PC-9 (cell line): Measurements from ENCODE around the gene LMOD1. TPM values are rescaled to one million over a fixed set of nuclear protein-coding genes. Genes with fewer than 3 reads are reported as not detected.

Experiments used
- BruUV-seq: library from RNA; stranded (reverse); fragments of 400-500 nt; replicated peaks from 2 replicates; lab custom pipeline; 2021; lab: Mats Ljungman, UMichigan
- CTCF ChIA-PET: fragments of 300-600 bp; sonication (Branson Sonifier 250); formaldehyde crosslinking; loops from one replicate; lab custom pipeline; 2022; ENCODE audit warnings: antibody characterized with exemption; lab: Charles Lee
- POLR2A ChIA-PET: fragments of 300-600 bp; sonication (Branson Sonifier 250); formaldehyde crosslinking; loops from one replicate; lab custom pipeline; 2022; ENCODE audit warnings: antibody characterized with exemption; ENCODE audit not compliant: unreplicated experiment; lab: Charles Lee
- DNase-seq, 2 experiments: peaks; one replicate each; pipeline versions ENCODE4 v3.0.0 to v3.0.0-alpha.2; 2015 to 2022; ENCODE audit warnings: mixed read lengths in 1 of 2
- H2AFZ ChIP-seq: fragments of 200-600 bp; sonication (generic); 2 replicates; pipeline ENCODE4 v1.8.1; 2017; ENCODE audit warnings: antibody characterized with exemption
- H3F3A ChIP-seq: fragments of 200-600 bp; sonication (generic); 2 replicates; pipeline ENCODE4 v1.8.1; 2017; ENCODE audit warnings: antibody characterized with exemption, mild to moderate bottlenecking, low read depth; ENCODE audit not compliant: insufficient read depth
- H3K27ac ChIP-seq: fragments of 200-600 bp; sonication (generic); 2 replicates; pipeline ENCODE4 v1.6.1; 2016; ENCODE audit warnings: mixed run types
- H3K27me3 ChIP-seq: fragments of 200-600 bp; sonication (generic); 2 replicates; pipeline ENCODE4 v1.6.1; 2016; ENCODE audit warnings: low read depth, mixed run types; ENCODE audit not compliant: insufficient read depth
- H3K36me3 ChIP-seq: fragments of 200-600 bp; sonication (generic); 2 replicates; pipeline ENCODE4 v1.6.1; 2016; ENCODE audit warnings: low read depth, mixed run types
- H3K4me1 ChIP-seq: fragments of 200-600 bp; sonication (generic); replicated peaks from 2 replicates; pipeline ENCODE4 v1.6.1; 2016; ENCODE audit warnings: mixed run types; ENCODE audit not compliant: insufficient read depth
- H3K4me2 ChIP-seq: fragments of 200-600 bp; sonication (generic); 2 replicates; pipeline ENCODE4 v1.6.1; 2017; ENCODE audit warnings: mixed run types
- H3K4me3 ChIP-seq: fragments of 200-600 bp; sonication (generic); 2 replicates; pipeline ENCODE4 v1.6.1; 2016; ENCODE audit warnings: mixed run types
- H3K79me2 ChIP-seq: fragments of 200-600 bp; sonication (generic); 2 replicates; pipeline ENCODE4 v1.6.1; 2017; ENCODE audit warnings: low read depth, mixed run types
- H3K9me2 ChIP-seq: fragments of 200-600 bp; sonication (generic); 2 replicates; pipeline ENCODE4 v1.8.1; 2017; ENCODE audit warnings: mild to moderate bottlenecking; ENCODE audit not compliant: insufficient read depth
- H3K9me3 ChIP-seq: fragments of 200-600 bp; sonication (generic); 2 replicates; pipeline ENCODE4 v1.8.1; 2016; ENCODE audit warnings: low read depth; ENCODE audit not compliant: insufficient read depth
- H4K20me1 ChIP-seq: fragments of 200-600 bp; sonication (generic); 2 replicates; pipeline ENCODE4 v1.8.1; 2017; ENCODE audit not compliant: insufficient read depth
- EZH2 ChIP-seq: fragments of 200-600 bp; sonication (generic); IDR thresholded peaks from 2 replicates; pipeline ENCODE4 v1.8.0; 2017; ENCODE audit warnings: antibody characterized with exemption, low read depth
- intact Hi-C: fragments of 100-400 bp; cut with micrococcal nuclease; formaldehyde crosslinking; loops from one replicate; pipeline ENCODE4 v1.10.0; 2022; ENCODE audit not compliant: unreplicated experiment
- total RNA-seq: library from RNA; stranded (reverse); gene quantifications from 2 replicates; pipeline ENCODE4 v1.2.3, GENCODE V29; 2021
- TF ChIP-seq, protein P1 (sequence below): fragments of 200-600 bp; sonication (generic); conservative IDR thresholded peaks from 2 replicates; pipeline ENCODE4 v1.6.1; 2017; ENCODE audit warnings: mixed run types, antibody characterized with exemption, mild to moderate bottlenecking, moderate library complexity

Gene LMOD1
- total RNA-seq, 1 experiment from 2014 or later, result 0.74 TPM

DNA sequence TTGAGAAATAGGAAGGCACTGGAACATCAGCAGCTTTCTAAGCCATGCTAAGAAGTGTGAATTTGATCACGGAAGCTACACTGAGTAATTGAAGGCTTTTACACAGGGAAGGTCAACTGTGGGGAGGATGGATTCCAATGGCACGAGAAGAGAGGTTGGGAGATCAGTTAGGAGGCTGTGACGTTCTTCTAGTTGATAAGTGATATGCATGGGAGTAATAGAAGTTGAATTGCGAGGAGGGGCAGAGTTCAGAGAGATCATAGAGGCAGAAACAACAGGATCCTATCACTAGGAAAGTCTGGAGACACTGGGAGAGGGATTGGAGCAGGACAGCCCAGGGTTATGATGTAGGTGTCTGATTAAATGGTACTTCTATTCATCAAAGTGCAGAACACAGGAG lies 16.2 kb downstream of the LMOD1 start:
- H3K9me3 ChIP-seq, result no peaks in the 10 kb centered on the region
- ChIA-PET CTCF (interaction anchor here (0.5 kb wide), 1 partner anchor 10 kb away, joined by 4 read pairs; no protein-coding TSS in a partner anchor), POLR2A (no interaction called here)
- BruUV-seq, result no TSS peak
- no peaks in the 10 kb centered on the region for H3K79me2 ChIP-seq
- no peaks in the 10 kb centered on the region for H3K9me2 ChIP-seq
- H3K27me3 ChIP-seq, result no peaks in the 10 kb centered on the region
- intact Hi-C loops, result no loop called here
- DNase-seq, result no peak
- no peaks in the 10 kb centered on the region for H4K20me1 ChIP-seq
- H3K36me3 ChIP-seq, result no peaks in the 10 kb centered on the region
- peak overlapping the region; percentile 31; the same call in 1 of the 2 replicates for H3K4me2 ChIP-seq
- 0 out of 2 replicates have a peak, but pooled peaks cover 7% of the 10 kb centered on the region for H3F3A ChIP-seq
- peaks cover 14% of the 10 kb centered on the region for H3K4me1 ChIP-seq
- no peak for TF ChIP-seq EZH2
- TF ChIP-seq, protein P1, sequence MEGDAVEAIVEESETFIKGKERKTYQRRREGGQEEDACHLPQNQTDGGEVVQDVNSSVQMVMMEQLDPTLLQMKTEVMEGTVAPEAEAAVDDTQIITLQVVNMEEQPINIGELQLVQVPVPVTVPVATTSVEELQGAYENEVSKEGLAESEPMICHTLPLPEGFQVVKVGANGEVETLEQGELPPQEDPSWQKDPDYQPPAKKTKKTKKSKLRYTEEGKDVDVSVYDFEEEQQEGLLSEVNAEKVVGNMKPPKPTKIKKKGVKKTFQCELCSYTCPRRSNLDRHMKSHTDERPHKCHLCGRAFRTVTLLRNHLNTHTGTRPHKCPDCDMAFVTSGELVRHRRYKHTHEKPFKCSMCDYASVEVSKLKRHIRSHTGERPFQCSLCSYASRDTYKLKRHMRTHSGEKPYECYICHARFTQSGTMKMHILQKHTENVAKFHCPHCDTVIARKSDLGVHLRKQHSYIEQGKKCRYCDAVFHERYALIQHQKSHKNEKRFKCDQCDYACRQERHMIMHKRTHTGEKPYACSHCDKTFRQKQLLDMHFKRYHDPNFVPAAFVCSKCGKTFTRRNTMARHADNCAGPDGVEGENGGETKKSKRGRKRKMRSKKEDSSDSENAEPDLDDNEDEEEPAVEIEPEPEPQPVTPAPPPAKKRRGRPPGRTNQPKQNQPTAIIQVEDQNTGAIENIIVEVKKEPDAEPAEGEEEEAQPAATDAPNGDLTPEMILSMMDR, result no peak
- no peak overlapping the region for H3K27ac ChIP-seq
- 0 out of 2 replicates have a peak overlapping the region, but pooled peaks have one; percentile 35 for H2AFZ ChIP-seq
- no peak overlapping the region for H3K4me3 ChIP-seq

DNA sequence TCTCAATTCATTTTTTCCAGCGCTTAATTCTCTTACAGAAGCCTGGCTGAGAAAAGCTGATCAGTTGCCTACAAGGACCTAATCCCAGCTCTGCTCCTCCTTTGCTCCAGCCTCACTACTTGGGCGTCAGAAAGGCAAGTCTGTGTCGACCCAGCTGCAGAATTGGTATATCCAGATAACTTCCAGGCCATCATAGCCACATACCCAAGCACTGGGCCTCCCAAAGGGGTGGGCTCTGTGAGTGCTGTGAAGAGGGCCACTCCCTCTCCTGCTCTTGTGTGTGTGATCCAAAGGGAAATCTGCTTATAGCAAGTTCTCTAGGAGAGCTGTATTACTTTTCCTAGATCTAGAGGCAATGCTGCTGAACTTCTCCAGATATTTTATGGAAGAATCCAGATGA lies 18.1 kb downstream of the LMOD1 start:
- no peak for DNase-seq
- Histone ChIP-seq H3K79me2 (no peaks in the 10 kb centered on the region), H3F3A (0 out of 2 replicates have a peak, but pooled peaks cover 7% of the 10 kb centered on the region), H2AFZ (no peak overlapping the region), H3K4me3 (no peak overlapping the region), H3K4me1 (peaks cover 14% of the 10 kb centered on the region), H3K27me3 (no peaks in the 10 kb centered on the region), H3K9me2 (no peaks in the 10 kb centered on the region), H4K20me1 (no peaks in the 10 kb centered on the region), H3K4me2 (no peak overlapping the region), H3K27ac (no peak overlapping the region), H3K9me3 (no peaks in the 10 kb centered on the region), H3K36me3 (no peaks in the 10 kb centered on the region)
- BruUV-seq, result no TSS peak
- POLR2A ChIA-PET, result interaction anchor here (0.7 kb wide), 1 partner anchor 72 kb away, joined by 3 read pairs; no protein-coding TSS in a partner anchor
- TF ChIP-seq, protein P1, result no peak
- TF ChIP-seq EZH2, result no peak
- intact Hi-C loops, result no loop called here
- CTCF ChIA-PET, result no interaction called here

DNA sequence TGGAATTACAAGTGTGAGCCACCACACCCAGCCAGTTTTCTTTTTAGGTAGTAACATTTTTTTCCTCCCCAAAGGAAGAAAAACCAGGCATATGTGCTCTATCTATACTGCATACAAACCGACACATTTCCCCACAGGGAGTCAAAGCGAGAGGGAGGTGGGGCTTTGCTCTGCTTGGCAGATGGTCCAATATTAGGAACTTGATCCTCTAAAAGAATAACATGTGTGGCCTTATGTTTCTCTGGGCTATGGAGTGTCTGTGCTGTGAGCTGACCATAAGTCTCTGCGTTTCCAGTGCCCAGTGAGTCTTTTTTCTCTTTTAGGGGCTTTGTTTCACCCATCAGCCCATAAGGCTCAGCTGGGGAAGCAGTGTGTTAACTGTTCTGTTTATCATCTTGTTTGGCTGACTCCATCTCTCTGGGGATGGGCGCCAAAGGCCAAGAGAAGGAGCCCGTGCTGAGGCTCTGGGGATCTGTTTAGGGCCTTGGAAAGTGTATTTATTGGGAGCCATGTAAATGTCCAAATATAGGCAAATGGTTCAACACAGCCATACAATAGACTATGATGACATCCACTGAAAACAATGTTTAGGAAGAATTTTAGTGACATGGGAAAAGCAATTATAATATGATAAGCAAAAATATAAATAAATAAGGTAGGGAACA lies 20.2 kb downstream of the LMOD1 start:
- Histone ChIP-seq H3K9me2 (no peaks in the 10 kb centered on the region), H3K4me1 (peaks cover 20% of the 10 kb centered on the region), H3K27me3 (no peaks in the 10 kb centered on the region), H3K4me3 (no peak overlapping the region), H3K27ac (no peak overlapping the region), H3K9me3 (no peaks in the 10 kb centered on the region), H3K79me2 (no peaks in the 10 kb centered on the region), H4K20me1 (no peaks in the 10 kb centered on the region), H3F3A (0 out of 2 replicates have a peak, but pooled peaks cover 7% of the 10 kb centered on the region), H3K36me3 (no peaks in the 10 kb centered on the region), H3K4me2 (no peak overlapping the region), H2AFZ (no peak overlapping the region)
- TF ChIP-seq EZH2, result no peak
- TF ChIP-seq, protein P1, result no peak
- intact Hi-C loops, result no loop called here
- CTCF ChIA-PET, result no interaction called here
- no peak for DNase-seq
- POLR2A ChIA-PET, result no interaction called here
- no TSS peak for BruUV-seq
